Suppressor macrophage treated with lipopolysaccharide for 1 hour (primary cell): ENCODE results near the gene RNU2-63P.
"Not testable (repeated sequence)": the region's sequence is repeated elsewhere in the genome, so short reads cannot be mapped to it uniquely, and the experiment has no call there.

Source experiments
- DNase-seq, 3 donors: peaks; one replicate each; pipeline ENCODE4 v3.0.0-alpha.2; 2020 to 2022

The RNU2-63P gene

DNA sequence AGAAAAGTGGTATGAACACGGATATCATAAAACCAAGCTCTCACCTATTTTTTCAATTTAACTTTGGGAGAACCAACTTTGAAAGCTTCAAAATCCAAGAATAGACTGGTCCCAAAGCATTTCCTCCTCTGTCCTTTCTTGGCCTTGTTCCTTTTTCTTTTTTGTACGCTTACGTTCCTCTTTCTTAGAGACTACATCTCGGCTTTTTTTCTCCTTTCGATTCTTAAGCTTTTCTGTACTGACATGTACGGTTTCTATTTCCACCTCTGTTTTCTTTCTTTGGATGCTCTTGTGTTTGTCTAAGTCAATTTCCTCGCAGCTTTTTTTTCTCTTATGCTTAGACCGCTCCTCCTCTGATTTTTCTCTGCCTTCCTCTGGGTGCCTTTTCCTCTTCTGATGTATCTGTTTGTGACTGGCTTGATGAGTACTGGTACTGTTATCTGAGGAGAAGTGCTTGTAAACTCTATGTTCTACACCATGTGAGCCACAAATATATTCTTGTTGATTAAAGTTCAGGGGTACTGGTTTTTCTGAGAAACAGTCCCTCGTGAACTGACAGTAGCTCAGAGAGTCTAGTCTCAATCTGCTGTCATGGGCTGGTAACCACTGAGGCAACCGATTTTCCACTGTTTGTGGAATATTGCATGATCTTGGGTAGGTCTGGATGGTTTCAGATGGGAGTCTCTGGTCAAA lies 11.5 kb upstream of the RNU2-63P start:
- DNase-seq: peak; percentile 48 to 57 (median 54)

DNA sequence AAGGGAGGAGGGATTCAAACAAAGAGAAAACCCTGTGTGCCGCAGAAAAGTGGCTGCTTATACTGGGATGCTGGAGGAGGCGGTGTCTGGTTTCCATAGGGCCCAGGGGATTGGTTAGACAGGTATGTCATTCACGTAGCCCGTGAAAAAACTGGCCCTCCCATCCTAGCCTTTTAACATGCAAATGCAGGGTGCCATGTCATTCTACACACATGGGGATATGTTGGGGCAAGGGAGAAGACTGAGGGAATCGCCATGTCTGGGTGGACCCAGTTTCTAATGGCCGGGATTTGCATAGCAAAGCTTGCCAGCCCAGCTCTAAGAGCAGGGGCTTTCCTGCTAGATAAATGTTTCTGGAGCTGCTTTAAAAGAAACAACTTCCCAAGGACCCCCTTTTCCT lies 8.2 kb upstream of the RNU2-63P start:
- no peak for DNase-seq

DNA sequence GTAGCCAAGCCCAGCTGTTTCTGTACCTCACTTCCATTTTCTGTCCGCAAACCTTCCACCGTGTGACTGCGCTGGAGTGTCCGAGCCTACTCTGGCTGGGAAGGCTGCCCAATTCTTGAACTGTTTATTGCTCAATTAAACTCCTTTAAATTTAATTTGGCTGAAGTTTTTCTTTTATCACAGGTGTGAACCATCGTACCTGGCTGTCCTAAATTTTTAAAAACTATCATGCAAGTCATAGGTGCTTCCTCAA lies 6.2 kb upstream of the RNU2-63P start:
- no peak for DNase-seq

DNA sequence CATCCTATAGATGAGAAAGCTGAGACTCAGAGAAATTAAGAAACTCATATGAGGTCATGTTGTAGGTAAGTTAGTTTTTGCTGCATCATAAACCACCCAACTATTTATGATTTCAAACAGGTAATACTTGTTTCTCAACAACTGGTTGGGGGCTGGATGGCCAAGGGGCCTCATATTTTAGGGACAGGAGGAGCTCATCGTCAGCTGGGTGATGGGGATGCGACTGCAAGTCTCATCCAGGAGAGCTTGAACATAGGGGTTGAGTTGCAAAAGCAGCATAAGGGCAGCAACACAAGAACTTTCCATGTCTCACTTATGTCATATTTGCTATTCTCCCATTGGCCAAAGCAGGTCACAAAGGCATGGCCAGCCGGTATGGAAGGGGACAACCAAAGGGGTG lies 3.6 kb upstream of the RNU2-63P start:
- no peak for DNase-seq

DNA sequence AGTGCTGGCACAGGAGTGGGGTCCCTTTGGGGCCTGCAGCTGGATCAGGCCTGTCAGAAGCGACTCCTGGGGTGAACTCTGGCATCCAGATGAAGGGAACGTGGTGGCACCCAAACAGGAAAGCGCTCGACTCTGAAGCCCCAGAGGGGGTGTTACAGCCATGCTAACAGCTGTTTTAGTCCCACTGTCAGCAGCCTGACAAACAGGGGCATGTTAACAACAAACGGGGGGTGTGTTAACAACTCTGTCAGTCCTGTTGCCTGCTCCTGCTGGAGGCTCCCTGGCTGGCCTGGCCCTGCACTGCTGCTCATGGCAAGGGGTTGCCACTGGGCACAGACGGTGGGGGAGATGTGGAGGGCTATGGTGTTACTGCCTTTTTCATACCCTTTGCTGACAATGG lies 2.6 kb upstream of the RNU2-63P start:
- no peak for DNase-seq

DNA sequence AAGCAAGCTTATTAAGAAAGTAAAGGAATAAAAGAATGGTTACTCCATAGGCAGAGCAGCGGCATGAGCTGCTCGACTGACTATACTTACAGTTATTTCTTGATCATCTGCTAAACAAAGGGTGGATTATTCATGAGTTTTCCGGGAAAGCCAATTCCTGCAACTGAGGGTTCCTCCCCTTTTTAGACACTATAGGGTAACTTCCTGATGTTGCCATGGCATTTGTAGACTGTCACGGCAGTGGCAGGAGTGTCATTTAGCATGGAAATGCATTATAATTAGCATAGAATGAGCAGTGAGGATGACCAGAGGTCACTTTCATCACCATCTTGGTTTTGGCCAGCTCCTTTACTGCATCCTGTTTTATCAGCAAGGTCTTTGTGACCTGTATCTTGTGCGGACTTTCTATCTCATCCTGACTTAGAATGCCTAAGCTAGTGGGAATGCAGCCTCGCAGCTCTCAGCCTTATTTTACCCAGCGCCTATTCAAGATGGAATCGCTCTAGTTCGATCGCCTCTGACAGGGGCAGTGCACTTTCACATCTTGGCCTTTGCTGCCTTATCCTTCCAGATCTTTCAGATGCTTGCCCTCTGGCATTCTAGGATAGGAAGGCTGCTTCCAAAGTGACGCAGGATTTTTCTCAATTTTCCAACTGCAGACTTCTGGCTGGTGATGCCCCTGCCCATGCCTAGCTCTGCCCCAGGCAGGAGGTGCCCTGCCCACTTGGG lies 1.9 kb upstream of the RNU2-63P start:
- DNase-seq: peak in 1 of 3 donors; percentile 29

DNA sequence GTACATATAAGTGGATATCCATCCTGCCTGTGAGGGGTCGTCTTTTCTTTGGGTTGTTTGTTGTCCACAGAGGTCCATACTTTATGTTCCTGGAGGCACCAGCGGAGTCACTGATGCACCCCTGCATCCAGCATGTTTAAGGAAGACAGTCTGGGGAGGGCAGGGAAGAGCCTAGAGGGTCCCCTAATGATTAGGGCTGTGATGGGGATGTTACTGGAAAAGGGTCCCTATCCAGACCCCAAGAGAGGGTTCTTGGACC lies 1.4 kb upstream of the RNU2-63P start:
- DNase-seq: not testable (repeated sequence)

DNA sequence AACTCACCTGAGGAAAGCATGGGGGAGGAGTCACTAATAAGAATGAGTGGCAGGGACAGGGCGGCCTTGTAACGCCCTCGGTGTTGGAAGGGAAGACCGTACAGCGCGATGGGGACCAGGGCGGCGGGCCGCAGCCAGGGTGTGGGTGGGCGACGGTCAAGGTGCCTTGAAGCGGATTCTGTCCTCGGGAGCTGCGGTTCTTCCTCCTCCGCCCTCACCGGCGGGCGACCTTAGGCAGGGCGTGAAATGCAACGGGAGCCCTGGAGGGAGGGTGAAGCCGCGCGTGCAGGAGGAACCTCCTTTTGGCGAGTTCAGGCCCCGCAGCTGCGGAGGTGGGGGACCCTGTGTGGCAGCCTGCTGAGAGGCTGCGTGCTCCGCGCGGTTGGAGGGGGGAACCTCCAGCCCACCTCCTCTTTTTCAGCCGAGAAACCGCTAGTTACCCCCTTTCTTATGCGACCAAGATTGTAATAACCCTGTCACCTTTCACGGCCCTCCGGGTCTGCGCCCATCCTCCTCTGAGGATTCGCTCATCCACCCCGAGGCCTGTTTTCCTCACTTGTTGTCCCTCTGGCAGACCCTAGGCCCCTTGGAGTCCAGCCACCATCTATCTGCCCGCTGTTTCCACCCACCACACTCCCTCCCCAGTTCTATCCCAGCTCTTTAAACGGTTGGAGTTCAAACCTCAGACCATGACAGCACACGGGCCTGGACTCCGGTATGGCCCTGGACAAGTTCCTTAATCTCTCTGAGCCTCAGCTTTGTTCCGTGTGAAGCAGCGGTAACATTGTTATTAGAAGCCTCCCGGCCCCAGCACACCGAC lies 823 bp upstream of the RNU2-63P start:
- no peak for DNase-seq

DNA sequence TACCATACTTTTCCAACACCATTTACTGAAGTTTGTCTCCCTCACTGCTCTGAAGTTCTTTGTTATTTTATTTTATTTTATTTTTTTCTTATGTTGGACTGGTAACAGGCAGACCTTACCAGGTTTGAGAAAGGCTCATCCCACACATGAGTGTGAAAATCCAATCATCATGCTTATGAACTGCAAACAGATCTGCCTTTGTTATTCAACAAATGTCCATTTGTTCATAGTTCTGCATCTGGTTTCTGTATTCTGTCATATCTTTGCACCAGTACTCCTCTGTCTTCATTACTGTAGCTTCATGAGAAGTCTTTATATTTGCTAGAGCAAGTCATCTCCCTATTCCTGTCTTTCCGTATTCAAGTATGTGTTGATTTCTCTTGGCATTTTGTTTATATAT lies 5.3 kb downstream of the RNU2-63P start:
- no peak for DNase-seq

DNA sequence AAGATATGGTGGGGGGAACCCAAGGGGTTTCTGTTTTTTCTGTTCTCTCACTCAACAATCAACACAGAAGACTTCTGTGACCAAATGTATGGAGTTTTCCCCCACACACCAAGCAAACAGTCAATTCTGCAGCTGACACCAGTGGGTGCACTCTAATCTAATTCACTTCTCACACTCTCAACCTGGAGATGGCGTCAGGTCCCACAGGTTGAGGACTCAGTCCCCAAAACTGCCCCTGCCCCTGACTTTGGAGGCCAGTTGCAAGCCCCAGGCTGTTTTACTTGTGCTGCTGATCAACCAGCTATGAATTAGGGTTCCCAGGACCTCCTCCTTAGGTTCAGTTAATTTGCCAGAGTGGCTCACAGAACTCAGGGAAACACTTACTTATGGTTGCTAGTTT lies 6.2 kb downstream of the RNU2-63P start:
- DNase-seq: no peak

DNA sequence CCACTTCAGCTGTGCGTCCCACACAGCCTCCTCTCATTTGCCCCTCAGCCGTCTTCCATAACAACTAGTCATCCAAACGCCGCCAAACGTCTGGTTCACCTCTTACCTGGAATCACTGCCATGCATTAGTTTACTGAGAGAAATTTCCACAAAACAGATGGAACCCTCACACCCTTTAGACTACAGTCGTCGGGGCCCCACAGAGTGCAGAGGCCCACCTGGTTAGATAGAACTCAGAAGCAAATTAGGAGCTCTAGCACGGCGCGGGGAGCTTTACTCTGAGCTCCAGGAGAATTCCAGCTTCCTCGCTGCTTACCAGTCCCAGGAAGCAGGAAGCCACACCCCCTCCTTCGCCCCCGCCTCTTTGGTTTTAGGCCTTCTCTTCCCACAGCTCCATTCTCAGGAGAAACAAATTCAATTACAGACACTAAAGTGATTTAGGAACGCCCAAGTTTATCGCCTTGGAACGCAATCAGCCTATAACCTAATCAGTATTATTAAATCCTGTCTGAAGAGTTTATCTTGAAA lies 9.4 kb downstream of the RNU2-63P start:
- DNase-seq: no peak

DNA sequence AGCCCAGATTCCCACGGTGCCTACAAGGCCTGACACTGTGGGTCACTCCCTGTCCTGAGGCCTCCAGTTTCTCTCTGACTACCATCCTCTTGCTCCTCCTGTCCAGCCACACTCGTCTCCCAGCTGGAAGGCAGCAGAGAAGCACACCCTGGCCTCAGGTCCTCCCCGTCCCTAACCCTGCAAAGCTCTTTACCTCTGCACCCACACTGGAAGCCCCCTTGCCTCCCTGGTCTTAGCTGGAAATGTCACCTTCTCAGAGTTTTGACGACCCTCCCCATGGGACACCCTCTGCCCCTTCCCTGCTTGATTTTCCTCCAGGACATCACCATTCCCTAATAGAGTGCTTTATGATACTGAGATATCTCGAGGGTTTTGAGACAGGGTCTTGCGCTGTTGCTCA lies 10.6 kb downstream of the RNU2-63P start:
- no peak for DNase-seq

DNA sequence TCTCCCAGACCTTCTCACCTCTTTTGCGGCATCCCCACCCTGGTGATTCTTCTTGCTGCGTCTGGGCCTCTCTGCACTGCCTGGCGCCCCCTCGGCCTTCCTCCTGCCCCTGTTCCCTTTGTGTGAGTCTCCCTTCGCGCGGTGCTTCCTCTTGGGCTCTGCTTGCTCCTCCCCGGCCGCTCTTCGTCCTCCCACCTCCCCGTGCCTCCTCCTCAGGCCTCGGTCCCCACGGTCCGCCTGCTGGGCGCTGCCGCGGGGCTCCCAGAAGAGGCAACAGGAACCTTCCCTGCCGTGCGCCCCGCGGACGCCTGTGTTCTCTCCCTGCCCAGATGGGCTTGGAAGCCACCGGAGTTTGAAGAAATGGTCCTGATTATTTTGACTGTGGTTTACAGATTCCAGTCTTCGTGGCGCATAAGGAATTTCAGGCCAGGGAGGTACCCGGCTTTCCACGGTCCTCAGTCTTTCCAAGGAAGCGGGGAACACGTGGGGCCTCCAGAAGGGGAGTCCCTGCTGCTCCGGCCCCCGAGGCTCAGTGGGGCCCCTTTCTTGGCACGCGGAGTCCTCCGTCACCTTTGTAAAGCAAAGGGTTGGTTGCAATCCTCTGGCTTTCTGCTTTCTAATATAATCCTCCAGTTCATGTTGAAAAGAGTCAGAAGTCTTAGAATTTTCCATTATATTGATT lies 13.1 kb downstream of the RNU2-63P start:
- peak in 2 of 3 donors; percentile 20 to 27 for DNase-seq

DNA sequence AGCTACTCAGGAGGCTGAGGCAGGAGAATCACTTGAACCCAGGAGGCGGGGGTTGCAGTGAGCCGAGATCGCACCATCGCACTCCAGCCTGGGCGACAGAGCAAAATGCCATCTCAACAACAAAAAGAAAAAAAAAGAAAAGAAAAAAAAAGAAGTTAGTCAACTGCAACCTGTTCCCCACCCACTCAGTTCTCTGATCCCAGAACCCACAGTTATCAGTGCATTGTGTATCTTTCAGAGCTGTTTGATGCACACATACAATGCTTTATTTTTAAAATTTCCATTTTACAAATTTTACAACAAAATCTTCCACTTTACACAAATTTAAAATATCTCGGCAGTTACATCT lies 14.0 kb downstream of the RNU2-63P start:
- DNase-seq: no peak

DNA sequence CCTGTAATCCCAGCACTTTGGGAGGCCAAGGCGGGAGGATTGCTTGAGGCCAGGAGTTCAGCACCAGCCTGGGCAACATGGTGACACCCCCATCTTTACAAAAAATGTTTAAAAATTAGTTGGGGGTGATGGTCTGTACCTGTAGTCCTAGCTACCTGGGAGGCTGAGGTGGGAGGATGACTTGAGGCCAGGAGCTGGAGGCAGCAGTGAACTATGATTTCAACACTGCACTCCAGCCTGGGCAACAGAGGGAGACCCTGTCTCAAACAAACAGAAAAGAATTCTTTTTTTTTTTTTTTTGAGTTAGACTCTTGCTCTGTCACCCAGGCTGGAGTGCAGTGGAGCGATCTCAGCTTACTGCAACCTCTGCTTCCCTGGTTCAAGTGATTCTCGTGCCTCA lies 15.9 kb downstream of the RNU2-63P start:
- DNase-seq: not testable (repeated sequence)

DNA sequence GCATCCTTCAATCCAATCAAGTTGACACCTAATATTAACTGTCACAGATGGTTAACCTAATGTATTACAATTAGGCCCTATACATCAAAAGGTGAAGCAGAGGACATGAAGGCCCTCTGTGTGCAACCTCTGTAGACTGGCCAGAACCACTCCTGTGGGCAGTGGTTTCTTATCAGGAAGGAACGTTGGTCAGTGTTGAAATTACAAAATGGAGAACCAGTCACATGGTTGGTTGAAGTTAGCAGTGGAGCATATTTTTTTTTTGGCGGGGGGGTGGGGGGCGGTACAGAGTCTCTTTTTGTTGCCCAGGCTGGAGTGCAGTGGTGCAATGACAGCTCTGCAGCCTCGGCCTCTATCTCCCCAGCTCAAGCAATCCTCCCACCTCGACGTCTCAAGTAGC lies 19.8 kb downstream of the RNU2-63P start:
- DNase-seq: no peak

DNA sequence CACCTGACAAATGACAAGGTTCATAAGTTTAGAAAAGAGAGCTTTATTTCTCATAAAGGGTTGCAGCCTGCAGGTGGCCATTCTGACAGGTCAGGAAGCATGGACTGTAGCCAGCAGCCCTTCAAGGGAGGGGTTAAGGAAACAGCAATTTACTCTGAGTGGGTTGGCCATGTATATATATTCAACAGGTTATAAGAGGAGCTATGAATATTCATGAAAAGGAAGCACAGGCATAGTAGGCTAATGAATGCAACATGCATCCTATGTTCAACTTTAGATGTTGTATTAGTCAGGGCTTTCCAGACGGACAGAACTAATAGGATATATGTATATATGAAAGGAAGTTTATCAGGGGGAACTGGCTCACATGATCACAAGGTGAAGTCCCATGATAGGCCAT lies 20.6 kb downstream of the RNU2-63P start:
- no peak for DNase-seq

DNA sequence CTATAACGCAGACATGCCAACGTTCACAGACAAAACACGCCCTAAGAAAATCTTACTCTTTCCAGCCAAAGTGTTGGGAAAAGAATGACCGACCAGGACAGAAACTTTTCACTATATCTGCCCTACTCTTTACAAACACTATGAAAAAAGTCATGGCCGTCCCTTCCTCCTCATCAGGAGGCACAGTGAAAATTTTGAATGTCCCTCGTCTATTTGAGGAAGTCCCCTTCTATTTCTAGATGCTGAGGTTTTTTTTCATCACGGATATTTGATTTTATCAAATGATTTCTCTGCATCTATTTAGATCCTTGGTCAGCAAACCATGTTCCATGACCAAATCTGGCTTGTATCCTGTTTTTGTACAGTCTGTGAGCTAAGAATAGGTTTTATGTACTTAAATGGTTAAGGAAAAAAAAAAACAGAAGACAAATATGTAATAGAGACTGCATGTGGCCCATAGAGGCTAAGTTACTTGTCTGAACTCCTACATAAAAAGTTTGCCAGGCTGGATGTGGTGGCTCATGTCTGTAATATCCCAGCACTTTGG lies 22.0 kb downstream of the RNU2-63P start:
- DNase-seq: not testable (repeated sequence)

DNA sequence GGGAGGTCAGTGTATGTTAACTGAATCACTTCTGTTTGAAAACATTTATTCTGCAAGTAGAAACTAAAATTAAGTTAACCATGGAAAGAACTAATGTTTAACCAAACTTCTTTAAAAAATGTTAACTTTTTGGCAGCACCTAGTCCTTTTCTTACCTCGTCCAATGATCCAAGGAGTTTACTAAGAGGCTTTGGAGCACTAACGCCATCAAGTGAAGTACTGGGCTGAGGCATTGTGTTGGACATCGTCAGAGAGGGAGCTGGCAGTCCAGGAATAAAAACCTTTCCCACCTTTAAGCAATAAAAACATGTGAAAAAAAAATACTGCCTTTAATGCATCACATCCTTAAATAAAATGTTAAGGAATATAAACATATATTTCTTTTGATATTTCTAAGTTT lies 23.8 kb downstream of the RNU2-63P start:
- DNase-seq: not testable (repeated sequence)

DNA sequence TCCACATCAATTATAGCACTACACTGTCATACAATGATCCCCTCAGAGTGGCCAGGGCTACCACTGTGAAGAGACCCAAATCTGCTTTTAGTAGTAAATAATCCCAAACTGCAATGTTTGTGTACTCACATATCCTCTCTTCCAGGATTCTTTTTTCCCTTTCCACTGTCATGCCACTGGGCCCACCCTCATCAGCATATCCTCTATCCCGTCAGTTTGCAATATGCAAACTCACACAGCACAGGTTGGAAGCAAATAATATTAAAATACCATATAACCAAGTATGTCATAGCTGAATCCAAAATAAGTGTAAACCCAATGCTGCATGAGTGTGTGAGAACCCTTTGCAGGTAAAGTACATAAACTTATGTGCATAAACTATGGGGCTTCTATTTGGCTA lies 28.9 kb downstream of the RNU2-63P start:
- DNase-seq: not testable (repeated sequence)

DNA sequence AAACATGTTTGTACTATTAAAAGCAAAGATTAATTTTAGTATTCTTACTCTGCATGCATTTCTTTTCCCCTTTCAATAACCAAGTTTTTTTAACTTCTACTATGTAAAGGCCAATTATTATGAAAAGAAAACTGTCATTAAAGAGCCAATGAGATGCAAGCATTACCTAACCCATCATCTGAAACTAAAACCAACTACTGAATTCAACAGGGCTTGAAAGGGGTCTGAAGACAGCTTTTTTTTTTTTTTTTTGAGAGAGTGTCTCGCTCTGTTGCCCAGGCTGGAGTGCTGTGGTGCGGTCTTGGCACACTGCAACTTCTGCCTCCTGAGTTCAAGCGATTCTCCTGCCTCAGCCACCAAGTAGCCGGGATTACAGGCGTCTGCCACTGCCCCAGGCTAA lies 30.4 kb downstream of the RNU2-63P start:
- DNase-seq: not testable (repeated sequence)

DNA sequence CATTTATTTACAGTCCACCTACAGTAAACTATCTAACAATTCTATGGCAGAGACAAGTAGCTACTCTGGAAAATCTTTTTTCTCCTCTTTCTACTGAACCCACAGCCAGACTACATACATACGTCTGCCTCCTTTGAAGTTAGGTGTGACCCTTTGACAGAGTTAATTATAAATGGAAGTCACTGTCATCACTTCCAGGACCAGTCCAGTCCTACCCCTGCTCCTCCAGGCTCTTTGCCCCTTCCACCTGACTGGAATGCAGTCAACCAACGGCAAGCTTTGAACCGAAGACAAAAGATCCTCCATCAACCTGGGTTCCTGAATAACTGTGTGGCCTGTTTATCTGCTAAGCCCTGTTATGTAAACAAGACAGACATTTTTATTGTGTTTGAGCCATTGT lies 35.2 kb downstream of the RNU2-63P start:
- DNase-seq: not testable (repeated sequence)

DNA sequence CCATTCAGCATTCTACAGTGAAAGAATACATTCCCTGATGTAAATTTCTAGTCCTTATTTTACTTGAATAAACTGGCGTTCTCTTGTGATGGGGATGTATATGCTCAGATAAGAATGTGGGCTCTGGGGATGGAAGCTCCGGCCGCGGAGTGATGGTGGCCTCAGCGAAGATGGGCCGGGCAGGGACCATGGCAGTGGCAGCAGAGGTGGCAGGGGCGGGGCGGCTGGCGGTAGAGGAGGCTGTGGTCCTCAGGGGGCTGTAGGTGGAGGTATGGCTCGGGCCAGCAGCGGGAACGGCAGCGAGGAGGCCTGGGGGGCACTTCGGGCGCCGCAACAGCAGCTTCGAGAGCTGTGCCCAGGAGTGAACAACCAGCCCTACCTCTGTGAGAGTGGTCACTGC lies 44.0 kb downstream of the RNU2-63P start:
- DNase-seq: not testable (repeated sequence)
